PFSK-1 (cell line): ENCODE results near the gene DNAJB1.
A peak's percentile ranks its signal among the peaks of the same experiment; 100 is the strongest.

Experiments used
- FOXP2 ChIP-seq: optimal IDR thresholded peaks from 2 replicates; pipeline ENCODE3; 2011; ENCODE audit warnings: borderline replicate concordance, control low read depth, inconsistent platforms; ENCODE audit not compliant: insufficient read depth; ENCODE audit errors: extremely low read length, extremely low read depth
- POLR2AphosphoS5 ChIP-seq: IDR thresholded peaks from 2 replicates; pipeline ENCODE4 v1.6.1; 2012; ENCODE audit warnings: low read depth, mild to moderate bottlenecking, control low read depth, low read length, moderate library complexity
- SIN3A ChIP-seq: IDR thresholded peaks from 2 replicates; pipeline ENCODE4 v1.6.1; 2012; ENCODE audit warnings: mild to moderate bottlenecking, low read length, moderate library complexity, borderline replicate concordance; ENCODE audit not compliant: insufficient read depth
- TAF1 ChIP-seq: IDR thresholded peaks from 2 replicates; pipeline ENCODE4 v1.6.1; 2012; ENCODE audit warnings: low read length, control low read depth, borderline replicate concordance; ENCODE audit not compliant: insufficient read depth
- TF ChIP-seq, protein P1 (sequence below), 2 experiments: IDR thresholded peaks; 2 replicates each; pipeline versions ENCODE4 v1.6.1 to v1.8.0; 2011 to 2012; ENCODE audit warnings: low read depth in 2 of 2, low read length in 2 of 2, control low read depth in 1 of 2, inconsistent platforms in 1 of 2, mild to moderate bottlenecking in 1 of 2, moderate library complexity in 1 of 2; ENCODE audit not compliant: insufficient read depth in 1 of 2

DNAJB1 gene

DNA sequence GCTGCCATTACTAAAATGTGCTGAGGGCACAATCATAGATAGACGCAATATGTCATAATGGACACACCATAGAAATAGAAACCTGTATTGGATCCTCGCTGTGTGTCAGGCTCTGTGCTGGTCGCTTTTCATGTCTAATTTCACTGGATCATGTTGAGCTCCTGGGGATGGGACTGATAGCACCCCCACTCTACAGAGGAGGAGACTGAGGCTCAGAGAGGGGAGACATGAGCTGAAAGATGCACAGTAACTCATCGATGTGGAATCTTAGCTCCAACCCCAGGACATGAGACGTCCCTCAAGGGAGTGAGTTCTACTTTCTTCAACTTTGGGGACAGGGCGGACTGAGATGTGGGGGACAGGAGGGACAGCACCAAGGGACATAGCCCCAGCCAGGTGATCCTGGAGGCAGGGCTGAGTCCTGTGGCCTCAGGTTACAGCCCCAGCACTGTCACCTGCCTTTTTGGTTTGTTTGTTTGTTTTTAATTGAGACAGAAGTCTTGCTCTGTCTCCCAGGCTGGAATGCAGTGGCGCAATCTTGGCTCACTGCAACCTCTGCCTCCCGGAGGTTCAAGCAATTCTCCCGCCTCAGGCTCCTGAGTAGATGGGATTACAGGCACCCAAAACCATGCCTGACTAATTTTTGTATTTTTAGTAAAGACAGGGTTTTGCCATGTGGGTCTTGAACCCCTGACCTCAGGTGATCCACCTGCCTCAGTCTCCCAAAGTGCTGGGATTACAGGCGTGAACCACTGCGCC lies 15.7 kb downstream of the DNAJB1 start:
- TF ChIP-seq TAF1: no peak
- TF ChIP-seq FOXP2: no peak

DNA sequence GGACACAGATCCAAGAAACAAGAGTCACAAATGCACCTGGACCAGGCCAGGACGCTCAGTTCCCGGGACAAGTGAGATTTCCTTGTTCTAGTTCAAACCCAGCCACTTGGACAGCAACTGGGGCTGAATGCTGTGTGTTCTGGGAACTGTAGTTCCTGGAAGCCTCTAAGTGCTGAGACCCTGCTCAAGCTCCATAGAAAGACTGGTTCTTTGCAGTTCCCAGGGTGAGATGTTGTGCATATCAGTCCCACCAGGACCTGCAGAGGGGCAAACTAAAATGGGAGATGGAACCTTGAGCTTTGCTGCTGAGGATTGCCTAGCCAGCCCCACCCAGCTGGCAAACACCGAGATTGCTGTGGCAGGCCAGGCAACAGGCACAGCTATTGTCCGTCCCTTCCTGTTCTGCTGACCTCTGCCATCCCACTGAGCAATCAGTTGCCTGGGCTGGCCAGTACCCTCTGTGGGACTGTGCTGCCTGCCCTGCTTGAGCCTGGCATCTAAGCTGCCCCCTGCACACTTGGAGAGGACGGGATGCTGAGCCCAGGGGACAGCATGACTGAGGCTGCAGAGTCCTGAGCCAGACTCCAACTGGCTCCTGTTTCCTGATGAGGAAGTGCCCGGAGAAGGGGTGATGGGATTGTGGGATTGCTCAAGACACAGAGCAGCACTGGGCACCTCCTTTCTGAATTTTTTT lies 20.8 kb downstream of the DNAJB1 start:
- TF ChIP-seq, protein P1, sequence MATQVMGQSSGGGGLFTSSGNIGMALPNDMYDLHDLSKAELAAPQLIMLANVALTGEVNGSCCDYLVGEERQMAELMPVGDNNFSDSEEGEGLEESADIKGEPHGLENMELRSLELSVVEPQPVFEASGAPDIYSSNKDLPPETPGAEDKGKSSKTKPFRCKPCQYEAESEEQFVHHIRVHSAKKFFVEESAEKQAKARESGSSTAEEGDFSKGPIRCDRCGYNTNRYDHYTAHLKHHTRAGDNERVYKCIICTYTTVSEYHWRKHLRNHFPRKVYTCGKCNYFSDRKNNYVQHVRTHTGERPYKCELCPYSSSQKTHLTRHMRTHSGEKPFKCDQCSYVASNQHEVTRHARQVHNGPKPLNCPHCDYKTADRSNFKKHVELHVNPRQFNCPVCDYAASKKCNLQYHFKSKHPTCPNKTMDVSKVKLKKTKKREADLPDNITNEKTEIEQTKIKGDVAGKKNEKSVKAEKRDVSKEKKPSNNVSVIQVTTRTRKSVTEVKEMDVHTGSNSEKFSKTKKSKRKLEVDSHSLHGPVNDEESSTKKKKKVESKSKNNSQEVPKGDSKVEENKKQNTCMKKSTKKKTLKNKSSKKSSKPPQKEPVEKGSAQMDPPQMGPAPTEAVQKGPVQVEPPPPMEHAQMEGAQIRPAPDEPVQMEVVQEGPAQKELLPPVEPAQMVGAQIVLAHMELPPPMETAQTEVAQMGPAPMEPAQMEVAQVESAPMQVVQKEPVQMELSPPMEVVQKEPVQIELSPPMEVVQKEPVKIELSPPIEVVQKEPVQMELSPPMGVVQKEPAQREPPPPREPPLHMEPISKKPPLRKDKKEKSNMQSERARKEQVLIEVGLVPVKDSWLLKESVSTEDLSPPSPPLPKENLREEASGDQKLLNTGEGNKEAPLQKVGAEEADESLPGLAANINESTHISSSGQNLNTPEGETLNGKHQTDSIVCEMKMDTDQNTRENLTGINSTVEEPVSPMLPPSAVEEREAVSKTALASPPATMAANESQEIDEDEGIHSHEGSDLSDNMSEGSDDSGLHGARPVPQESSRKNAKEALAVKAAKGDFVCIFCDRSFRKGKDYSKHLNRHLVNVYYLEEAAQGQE (IDR thresholded peaks at IDR 0.05; ENCODE audit: insufficient read depth in 1 of 2, low read depth in 2 of 2, low read length in 2 of 2): peak in 1 of 2 experiments; percentile 66; a peak in 1 of 4 replicates
- no peak for TF ChIP-seq SIN3A

DNA sequence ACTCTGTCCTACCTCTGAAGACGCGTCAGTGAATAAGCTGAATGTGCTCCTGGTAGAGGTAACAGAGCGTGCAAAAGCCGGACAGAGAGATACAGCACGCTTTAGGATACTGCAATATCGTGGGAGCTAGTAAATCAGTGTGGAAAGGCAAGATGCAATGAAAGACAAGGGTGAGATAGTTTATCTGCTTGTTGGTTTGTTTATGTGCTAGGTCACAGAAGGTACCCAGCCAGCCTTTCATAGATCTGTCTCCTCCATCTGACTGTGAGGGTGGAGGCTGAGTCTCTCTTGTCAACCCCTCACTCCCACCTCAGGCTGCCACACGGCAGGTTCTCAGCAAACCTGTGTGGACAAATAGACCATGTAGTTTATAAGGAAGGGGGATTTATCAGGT lies 21.4 kb downstream of the DNAJB1 start:
- TF ChIP-seq SIN3A: no peak
- TF ChIP-seq, protein P1 (IDR thresholded peaks at IDR 0.05; ENCODE audit: insufficient read depth in 1 of 2, low read depth in 2 of 2, low read length in 2 of 2): no peak
- TF ChIP-seq TAF1: no peak
- no peak for TF ChIP-seq POLR2AphosphoS5
- no peak for TF ChIP-seq FOXP2

DNA sequence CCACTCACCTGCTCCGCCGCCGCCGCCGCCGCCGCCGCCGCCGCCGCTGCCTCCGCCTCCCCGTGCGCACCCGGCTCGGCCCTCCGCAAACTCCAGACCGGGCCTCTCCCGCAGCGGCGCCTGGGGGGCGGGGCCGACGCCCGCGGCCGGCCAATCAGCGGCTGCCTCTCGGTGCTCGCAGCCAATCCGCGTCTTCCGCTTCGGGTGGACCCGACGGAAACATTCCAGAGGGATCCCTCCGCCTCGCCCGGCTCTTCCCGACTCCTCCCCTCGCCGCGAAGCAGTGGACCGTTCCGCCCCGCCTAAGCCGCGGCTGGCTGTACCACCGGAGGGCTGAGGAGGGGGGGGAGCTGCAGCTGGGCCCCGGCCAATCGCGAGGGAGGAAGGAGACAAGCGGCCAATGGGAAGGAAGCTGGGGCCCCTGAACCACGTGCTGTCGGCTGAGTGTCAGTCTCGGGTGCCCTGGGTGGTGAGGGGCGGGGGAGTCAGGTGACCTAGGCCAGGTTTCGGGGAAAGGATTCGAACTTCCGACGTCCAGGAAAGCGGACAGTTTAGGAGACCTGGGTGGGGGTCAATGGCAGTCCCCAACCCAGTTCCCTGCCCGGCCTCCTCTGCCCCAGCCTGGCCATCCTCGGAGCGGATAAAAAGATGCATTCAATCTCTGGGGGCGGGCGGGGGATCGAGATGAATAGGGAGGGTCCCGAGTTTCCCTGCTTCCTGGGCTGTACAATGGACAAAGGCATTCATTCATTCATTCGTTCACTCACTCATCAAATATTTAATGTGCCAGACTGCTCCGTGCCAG lies 22.0 kb downstream of the DNAJB1 start, which contains the start of gene GIPC1:
Gene GIPC1, minus strand, starts transcription at position 99 of the 805 bp plus-strand sequence. CDS start 13,151 bp downstream, outside the sequence.
- TF ChIP-seq POLR2AphosphoS5: no peak
- TF ChIP-seq, protein P1 (IDR thresholded peaks at IDR 0.05; ENCODE audit: insufficient read depth in 1 of 2, low read depth in 2 of 2, low read length in 2 of 2): 0 out of 4 replicates have a peak, but pooled peaks of 1 of the 2 experiments have one; percentile 6
- TF ChIP-seq SIN3A: 0 out of 2 replicates have a peak, but pooled peaks have one; percentile 22
- TF ChIP-seq FOXP2: peak; percentile 75

DNA sequence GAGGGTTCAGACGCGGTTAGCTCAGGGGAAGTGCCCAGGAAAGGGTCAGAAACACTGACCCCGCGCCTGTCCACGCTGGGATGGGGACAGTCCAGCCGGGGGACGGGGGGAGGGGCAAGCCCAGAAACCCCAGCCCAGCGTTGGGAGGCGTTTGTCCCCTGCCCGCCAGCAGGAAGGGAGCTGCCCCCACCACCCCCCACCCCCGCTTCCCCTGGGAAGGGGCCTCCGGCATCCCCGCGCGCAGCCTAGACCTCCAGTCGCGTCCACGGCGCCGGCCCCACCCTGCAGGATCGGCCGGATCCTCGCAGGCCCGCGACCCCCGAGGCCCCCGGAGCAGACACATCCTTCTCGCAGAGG lies 22.5 kb downstream of the DNAJB1 start:
- TF ChIP-seq POLR2AphosphoS5 (no peak), SIN3A (peak; percentile 9; the same call in 1 of the 2 replicates)
